Breast epithelium (tissue), 4 donors: Measurements from ENCODE around the gene TSPAN17. TPM values are rescaled to one million over a fixed set of nuclear protein-coding genes. Genes with fewer than 3 reads are reported as not detected.

Experiments
- DNase-seq, 2 donors: peaks; one replicate each; pipeline ENCODE4 v3.0.0-alpha.2; 2019; ENCODE audit warnings: low spot score in 2 of 2
- H3K27ac ChIP-seq, 2 donors: fragments of 200-600 bp; sonication (generic) in 1 of 2; one replicate each; pipeline ENCODE4 v1.5.1; 2016 to 2019; ENCODE audit warnings: mild to moderate bottlenecking in 1 of 2
- H3K27me3 ChIP-seq, 2 donors: fragments of 200-600 bp; sonication (generic) in 1 of 2; one replicate each; pipeline versions ENCODE4 v1.5.1 to v1.6.0; 2017 to 2019; ENCODE audit warnings: control low read depth in 1 of 2, mild to moderate bottlenecking in 1 of 2
- H3K36me3 ChIP-seq: fragments of 200-600 bp; one replicate; pipeline ENCODE4 v1.5.1; 2019
- H3K4me1 ChIP-seq, 2 donors: fragments of 200-600 bp; sonication (generic); one replicate each; pipeline ENCODE4 v1.5.1; 2016 to 2019; ENCODE audit warnings: control low read depth in 1 of 2
- H3K4me3 ChIP-seq, 3 donors: fragments of 200-600 bp; sonication (generic); 1 replicate in 2 of 3; 2 replicates in 1 of 3; pipeline ENCODE4 v1.5.1; 2016 to 2019; ENCODE audit warnings: mild to moderate bottlenecking in 3 of 3, moderate library complexity in 2 of 3
- H3K9me3 ChIP-seq, 2 donors: fragments of 200-600 bp; sonication (generic) in 1 of 2; one replicate each; pipeline ENCODE4 v1.5.1; 2016 to 2019; ENCODE audit warnings: control low read depth in 1 of 2
- CTCF ChIP-seq, 3 donors: fragments of 450-650 bp; IDR thresholded peaks; one replicate each; pipeline ENCODE4 v1.5.1; 2016 to 2017; ENCODE audit warnings: antibody characterized with exemption in 3 of 3, mild to moderate bottlenecking in 3 of 3, moderate library complexity in 3 of 3
- POLR2A ChIP-seq: fragments of 450-650 bp; IDR thresholded peaks from one replicate; pipeline ENCODE4 v1.6.1; 2016; ENCODE audit warnings: antibody characterized with exemption, mild to moderate bottlenecking, moderate library complexity
- POLR2AphosphoS5 ChIP-seq, 3 donors: sonication (generic); formaldehyde crosslinking; IDR thresholded peaks; one replicate each; pipeline ENCODE4 v1.6.1; 2017; ENCODE audit warnings: antibody characterized with exemption in 3 of 3
- intact Hi-C: fragments of 100-400 bp; cut with DNase I; formaldehyde crosslinking; loops from one replicate; pipeline ENCODE4 v1.15.1; 2023; ENCODE audit warnings: low total_unique reads
- total RNA-seq, 3 donors: library from RNA; depleted of rRNA; stranded (reverse); fragments of >200 nt; gene quantifications; one replicate each; pipeline ENCODE4 v1.1.0, GENCODE V29; 2016

The TSPAN17 gene
- total RNA-seq, 3 donors from 2014 or later, result 10.4 to 20.0 (median 18.3) TPM

- no peaks in the 10 kb centered on the region for H3K9me3 ChIP-seq
- TF ChIP-seq POLR2A (no peak), POLR2AphosphoS5 (IDR thresholded peaks at IDR 0.05) (no peak), CTCF (IDR thresholded peaks at IDR 0.05) (no peak)
- intact Hi-C loops, result no loop called here
- H3K4me1 ChIP-seq, result no peaks in the 10 kb centered on the region
- no peak overlapping the region for H3K4me3 ChIP-seq
- H3K27ac ChIP-seq, result no peak overlapping the region
- no peak for DNase-seq
- H3K36me3 ChIP-seq, result no peaks in the 10 kb centered on the region
- no peaks in the 10 kb centered on the region for H3K27me3 ChIP-seq
Observed at GRCh38 chr5:176644294-176644693, 3.0 kb upstream of the TSPAN17 start.

- intact Hi-C loops, result no loop called here
- H3K4me1 ChIP-seq, result no peaks in the 10 kb centered on the region
- no peak for TF ChIP-seq POLR2A
- no peak for TF ChIP-seq POLR2AphosphoS5 (IDR thresholded peaks at IDR 0.05)
- TF ChIP-seq CTCF (IDR thresholded peaks at IDR 0.05), result no peak
- DNase-seq, result no peak
- H3K4me3 ChIP-seq, result no peak overlapping the region
- no peak overlapping the region for H3K27ac ChIP-seq
- no peaks in the 10 kb centered on the region for H3K9me3 ChIP-seq
- no peaks in the 10 kb centered on the region for H3K27me3 ChIP-seq
- no peaks in the 10 kb centered on the region for H3K36me3 ChIP-seq
Observed at GRCh38 chr5:176644878-176645670, 2.2 kb upstream of the TSPAN17 start.

GRCh38 chr5:176646049-176646706 is 1.1 kb upstream of the TSPAN17 start:
- H3K36me3 ChIP-seq, result no peaks in the 10 kb centered on the region
- H3K27me3 ChIP-seq, result no peaks in the 10 kb centered on the region
- TF ChIP-seq POLR2A (no peak), CTCF (IDR thresholded peaks at IDR 0.05) (no peak), POLR2AphosphoS5 (IDR thresholded peaks at IDR 0.05) (no peak)
- no peaks in the 10 kb centered on the region for H3K9me3 ChIP-seq
- no peaks in the 10 kb centered on the region for H3K4me1 ChIP-seq
- H3K4me3 ChIP-seq, result peak overlapping the region in 2 of 3 donors; percentile 61 to 76
- peak overlapping the region; percentile 76 to 82 for H3K27ac ChIP-seq
- intact Hi-C loops, result no loop called here
- no peak for DNase-seq

- Histone ChIP-seq H3K9me3 (no peaks in the 10 kb centered on the region), H3K4me1 (no peaks in the 10 kb centered on the region), H3K4me3 (peak overlapping the region; percentile 61 to 76 (median 74)), H3K27ac (peak overlapping the region; percentile 76 to 82), H3K27me3 (no peaks in the 10 kb centered on the region), H3K36me3 (no peaks in the 10 kb centered on the region)
- no peak for DNase-seq
- intact Hi-C loops, result no loop called here
- TF ChIP-seq POLR2A (no peak), POLR2AphosphoS5 (IDR thresholded peaks at IDR 0.05) (no peak), CTCF (IDR thresholded peaks at IDR 0.05) (no peak)
Observed at GRCh38 chr5:176646707-176647029, 616 bp upstream of the TSPAN17 start.

GRCh38 chr5:176647843-176648473 is 674 bp downstream of the TSPAN17 start:
- Histone ChIP-seq H3K4me1 (no peaks in the 10 kb centered on the region), H3K27me3 (no peaks in the 10 kb centered on the region), H3K27ac (peak overlapping the region; percentile 76), H3K4me3 (peak overlapping the region; percentile 61 to 76 (median 74)), H3K9me3 (no peaks in the 10 kb centered on the region), H3K36me3 (no peaks in the 10 kb centered on the region)
- TF ChIP-seq POLR2A (no peak), POLR2AphosphoS5 (IDR thresholded peaks at IDR 0.05) (no peak), CTCF (IDR thresholded peaks at IDR 0.05) (no peak)
- intact Hi-C loops, result no loop called here
- DNase-seq, result peak; percentile 55 to 66
